Uterus (tissue), 2 donors: Measurements from ENCODE around the gene RHEBL1.

Experiments used
- POLR2A ChIP-seq, 2 donors: fragments of 450-650 bp; IDR thresholded peaks; one replicate each; pipeline ENCODE4 v1.6.1; 2016; ENCODE audit warnings: antibody characterized with exemption in 2 of 2, mild to moderate bottlenecking in 1 of 2, moderate library complexity in 1 of 2
- TF ChIP-seq, protein P1 (sequence below), 4 experiments: fragments of 200-600 bp in 2 of 4; fragments of 450-650 bp in 2 of 4; sonication (generic) in 2 of 4; IDR thresholded peaks; one replicate each; pipeline ENCODE4 v1.5.1; 2016 to 2019; ENCODE audit warnings: antibody characterized with exemption in 4 of 4, mild to moderate bottlenecking in 2 of 4, moderate library complexity in 1 of 4

DNA sequence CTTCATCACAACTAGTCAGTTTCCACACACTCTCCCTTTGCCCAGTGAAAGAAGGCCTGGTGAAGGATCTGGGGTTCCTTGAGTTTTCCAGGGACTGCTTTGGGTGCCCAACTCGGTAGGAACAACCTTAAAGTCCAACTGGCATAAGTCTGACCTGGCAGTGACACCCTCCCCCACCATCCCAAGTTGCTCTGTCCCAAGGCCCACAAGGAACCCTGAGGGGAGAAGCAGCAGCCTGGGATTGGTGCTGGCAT lies 10.8 kb downstream of the RHEBL1 start:
- TF ChIP-seq POLR2A (IDR thresholded peaks at IDR 0.05): no peak
- TF ChIP-seq, protein P1, sequence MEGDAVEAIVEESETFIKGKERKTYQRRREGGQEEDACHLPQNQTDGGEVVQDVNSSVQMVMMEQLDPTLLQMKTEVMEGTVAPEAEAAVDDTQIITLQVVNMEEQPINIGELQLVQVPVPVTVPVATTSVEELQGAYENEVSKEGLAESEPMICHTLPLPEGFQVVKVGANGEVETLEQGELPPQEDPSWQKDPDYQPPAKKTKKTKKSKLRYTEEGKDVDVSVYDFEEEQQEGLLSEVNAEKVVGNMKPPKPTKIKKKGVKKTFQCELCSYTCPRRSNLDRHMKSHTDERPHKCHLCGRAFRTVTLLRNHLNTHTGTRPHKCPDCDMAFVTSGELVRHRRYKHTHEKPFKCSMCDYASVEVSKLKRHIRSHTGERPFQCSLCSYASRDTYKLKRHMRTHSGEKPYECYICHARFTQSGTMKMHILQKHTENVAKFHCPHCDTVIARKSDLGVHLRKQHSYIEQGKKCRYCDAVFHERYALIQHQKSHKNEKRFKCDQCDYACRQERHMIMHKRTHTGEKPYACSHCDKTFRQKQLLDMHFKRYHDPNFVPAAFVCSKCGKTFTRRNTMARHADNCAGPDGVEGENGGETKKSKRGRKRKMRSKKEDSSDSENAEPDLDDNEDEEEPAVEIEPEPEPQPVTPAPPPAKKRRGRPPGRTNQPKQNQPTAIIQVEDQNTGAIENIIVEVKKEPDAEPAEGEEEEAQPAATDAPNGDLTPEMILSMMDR (IDR thresholded peaks at IDR 0.05): no peak
